HG03175 (cell line): ENCODE data around the gene PADI1.

Experiments used
- ATAC-seq: cut with Tn5 transposase; IDR thresholded peaks from one replicate; pipeline ENCODE4 v1.9.1; 2021; ENCODE audit warnings: mild to moderate bottlenecking, moderate library complexity; ENCODE audit not compliant: unreplicated experiment

The PADI1 gene

GRCh38 chr1:17265950-17266349 is 61.0 kb downstream of the PADI1 start:
- ATAC-seq, result no peak

GRCh38 chr1:17270891-17271765 is 66.2 kb downstream of the PADI1 start:
- ATAC-seq, result no peak

GRCh38 chr1:17272066-17272465 is 67.1 kb downstream of the PADI1 start:
- no peak for ATAC-seq

GRCh38 chr1:17272646-17273045 is 67.7 kb downstream of the PADI1 start:
- no peak for ATAC-seq

GRCh38 chr1:17273096-17273495 is 68.2 kb downstream of the PADI1 start:
- no peak for ATAC-seq

GRCh38 chr1:17274186-17275170 is 69.5 kb downstream of the PADI1 start:
- ATAC-seq, result no peak

GRCh38 chr1:17276568-17276967 is 71.6 kb downstream of the PADI1 start:
- no peak for ATAC-seq

- no peak for ATAC-seq
Observed at GRCh38 chr1:17277511-17278159, 72.7 kb downstream of the PADI1 start.

- no peak for ATAC-seq
Observed at GRCh38 chr1:17278996-17279830, 74.3 kb downstream of the PADI1 start.

- ATAC-seq, result no peak
Observed at GRCh38 chr1:17280436-17280835, 75.5 kb downstream of the PADI1 start.

GRCh38 chr1:17280894-17281293 is 76.0 kb downstream of the PADI1 start:
- no peak for ATAC-seq

- ATAC-seq, result no peak
Observed at GRCh38 chr1:17281775-17282181, 76.8 kb downstream of the PADI1 start.

- no peak for ATAC-seq
Observed at GRCh38 chr1:17282836-17283235, 77.9 kb downstream of the PADI1 start.

GRCh38 chr1:17286646-17287045 is 81.7 kb downstream of the PADI1 start:
- ATAC-seq, result no peak

- ATAC-seq, result no peak
Observed at GRCh38 chr1:17287130-17287776, 82.3 kb downstream of the PADI1 start.

- no peak for ATAC-seq
Observed at GRCh38 chr1:17289721-17290120, 84.8 kb downstream of the PADI1 start.

GRCh38 chr1:17290553-17290952 is 85.6 kb downstream of the PADI1 start:
- no peak for ATAC-seq

GRCh38 chr1:17292299-17293160 is 87.6 kb downstream of the PADI1 start:
- ATAC-seq, result no peak
